Endodermal cell (in vitro differentiated cells): ENCODE data around the gene EFEMP2. TPM values are rescaled to one million over a fixed set of nuclear protein-coding genes. Genes with fewer than 3 reads are reported as not detected.
A peak's percentile ranks its signal among the peaks of the same experiment; 100 is the strongest.

Source experiments
- DNase-seq: peaks from one replicate; pipeline ENCODE4 v3.0.0-alpha.2; 2017
- H3K27ac ChIP-seq: 2 replicates; pipeline ENCODE4 v1.5.1; 2013; ENCODE audit warnings: mild to moderate bottlenecking, low read depth, low read length, moderate library complexity
- H3K27me3 ChIP-seq: 2 replicates; pipeline ENCODE4 v1.6.1; 2013; ENCODE audit warnings: mild to moderate bottlenecking, low read length, moderate library complexity; ENCODE audit not compliant: insufficient read depth, control insufficient read depth, poor library complexity, severe bottlenecking
- H3K36me3 ChIP-seq: 2 replicates; pipeline ENCODE4 v1.7.0; 2013; ENCODE audit warnings: mild to moderate bottlenecking, low read length, moderate library complexity; ENCODE audit not compliant: control insufficient read depth, insufficient read depth
- H3K4me1 ChIP-seq: one replicate; pipeline ENCODE4 v1.7.0; 2013; ENCODE audit warnings: low read length; ENCODE audit not compliant: control insufficient read depth, insufficient read depth
- H3K4me3 ChIP-seq: 2 replicates; pipeline ENCODE4 v1.5.1; 2013; ENCODE audit warnings: mild to moderate bottlenecking, low read length, moderate library complexity
- H3K9ac ChIP-seq: 2 replicates; pipeline ENCODE4 v1.6.1; 2013; ENCODE audit warnings: mild to moderate bottlenecking, low read length, moderate library complexity; ENCODE audit not compliant: poor library complexity, severe bottlenecking; ENCODE audit errors: extremely low read depth
- H3K9me3 ChIP-seq: 2 replicates; pipeline ENCODE4 v1.6.1; 2013; ENCODE audit warnings: mild to moderate bottlenecking, low read length, moderate library complexity; ENCODE audit not compliant: control insufficient read depth
- H3K27ac Mint-ChIP-seq: 2 replicates; pipeline ENCODE4 v1.8.0; 2020; ENCODE audit warnings: mixed read lengths
- H3K27me3 Mint-ChIP-seq: 2 replicates; pipeline ENCODE4 v1.8.0; 2021; ENCODE audit warnings: mild to moderate bottlenecking, mixed read lengths; ENCODE audit not compliant: insufficient read depth
- H3K36me3 Mint-ChIP-seq: 2 replicates; pipeline ENCODE4 v1.8.0; 2020; ENCODE audit warnings: low read depth, mixed read lengths
- H3K4me1 Mint-ChIP-seq: 2 replicates; pipeline ENCODE4 v1.8.0; 2020; ENCODE audit warnings: mixed read lengths
- H3K4me3 Mint-ChIP-seq: 2 replicates; pipeline ENCODE4 v1.8.0; 2020; ENCODE audit warnings: mild to moderate bottlenecking, moderate library complexity, mixed read lengths
- H3K9me3 Mint-ChIP-seq: 2 replicates; pipeline ENCODE4 v1.8.0; 2020; ENCODE audit warnings: mild to moderate bottlenecking, mixed read lengths
- CTCF ChIP-seq: fragments of 200-600 bp; sonication (generic); conservative IDR thresholded peaks from 2 replicates; pipeline ENCODE4 v1.5.0; 2021; ENCODE audit warnings: antibody characterized with exemption, mild to moderate bottlenecking
- WGBS, 2 experiments: methylation state at CpG; one replicate each; pipeline versions ENCODE4 v1.1.5 to v1.1.7; 2013; ENCODE audit warnings: missing lambda C conversion rate in 2 of 2, mixed read lengths in 1 of 2; ENCODE audit not compliant: insufficient coverage in 1 of 2, insufficient read length in 1 of 2; 5-methylcytosine and 5-hydroxymethylcytosine counted together
- total RNA-seq, 2 donors: library from RNA; stranded (reverse); fragmentation: NEBNext Ultra II Directional in 1 of 2; extraction: Animal tissue kit (Norgen Biotek cat#: 25700) in 1 of 2; gene quantifications; 2 replicates in 1 of 2; 3 replicates in 1 of 2; pipeline ENCODE4 v1.2.1, GENCODE V29; 2021

The EFEMP2 gene
- total RNA-seq, 2 donors from 2014 or later: 84.5 to 99.6 TPM

- Mint-ChIP-seq H3K9me3 (no peaks in the 10 kb centered on the region), H3K27ac (no peak overlapping the region), H3K27me3 (peaks cover 79% of the 10 kb centered on the region), H3K4me3 (peak overlapping the region; percentile 39), H3K36me3 (no peaks in the 10 kb centered on the region), H3K4me1 (peaks cover 10% of the 10 kb centered on the region)
- DNase-seq: no peak
- no peak for TF ChIP-seq CTCF
- H3K4me1 ChIP-seq: peaks cover 3% of the 10 kb centered on the region
- WGBS, 2 experiments: 30 to 45% methylated on average over 12 to 28 of the region's 28 CpGs
- no peak overlapping the region for H3K27ac ChIP-seq
- no peaks in the 10 kb centered on the region for H3K36me3 ChIP-seq
- no peaks in the 10 kb centered on the region for H3K9me3 ChIP-seq
- H3K4me3 ChIP-seq: peak overlapping the region; percentile 35
- peaks cover 49% of the 10 kb centered on the region for H3K27me3 ChIP-seq
- no peak overlapping the region for H3K9ac ChIP-seq
Observed at GRCh38 chr11:65898656-65899355, 26.2 kb upstream of the EFEMP2 start.

- H3K9me3 Mint-ChIP-seq: no peaks in the 10 kb centered on the region
- no peak for TF ChIP-seq CTCF
- H3K27ac Mint-ChIP-seq: no peak overlapping the region
- Histone ChIP-seq H3K4me1 (no peaks in the 10 kb centered on the region), H3K27me3 (peaks cover 40% of the 10 kb centered on the region), H3K9ac (no peak overlapping the region), H3K36me3 (no peaks in the 10 kb centered on the region), H3K4me3 (no peak overlapping the region), H3K27ac (no peak overlapping the region), H3K9me3 (no peaks in the 10 kb centered on the region)
- no peak for DNase-seq
- WGBS, 2 experiments: 83 to 91% methylated on average over 4 of the region's 4 CpGs
- H3K27me3 Mint-ChIP-seq: peaks cover 61% of the 10 kb centered on the region
- no peaks in the 10 kb centered on the region for H3K36me3 Mint-ChIP-seq
- no peak overlapping the region for H3K4me3 Mint-ChIP-seq
- peaks cover 11% of the 10 kb centered on the region for H3K4me1 Mint-ChIP-seq
Observed at GRCh38 chr11:65897020-65897471, 24.4 kb upstream of the EFEMP2 start.

GRCh38 chr11:65896034-65896999 lies 23.7 kb upstream of the EFEMP2 start:
- Mint-ChIP-seq H3K36me3 (no peaks in the 10 kb centered on the region), H3K4me1 (peaks cover 11% of the 10 kb centered on the region), H3K27ac (no peak overlapping the region), H3K9me3 (no peaks in the 10 kb centered on the region), H3K27me3 (peaks cover 54% of the 10 kb centered on the region), H3K4me3 (no peak overlapping the region)
- no peaks in the 10 kb centered on the region for H3K4me1 ChIP-seq
- H3K9ac ChIP-seq: no peak overlapping the region
- no peak for DNase-seq
- no peak for TF ChIP-seq CTCF
- no peak overlapping the region for H3K27ac ChIP-seq
- no peaks in the 10 kb centered on the region for H3K36me3 ChIP-seq
- no peaks in the 10 kb centered on the region for H3K9me3 ChIP-seq
- H3K4me3 ChIP-seq: no peak overlapping the region
- peaks cover 33% of the 10 kb centered on the region for H3K27me3 ChIP-seq
- WGBS, 2 experiments: 89 to 98% methylated on average over 10 to 14 of the region's 14 CpGs
